ENCODE results near the gene GRK3. TPM values are rescaled to one million over a fixed set of nuclear protein-coding genes. Genes with fewer than 3 reads are reported as not detected.

GRK3 gene
- total and polyA plus RNA-seq, 4 experiments from 2014 or later = 0.11 to 3.2 (median 1.5) TPM

- ChIA-PET CTCF (ENCODE audit: partially characterized antibody) (no interaction called here), POLR2A (ENCODE audit: partially characterized antibody) (no interaction called here)
- no peak overlapping the region for H3K4me3 ChIP-seq (ENCODE audit: low read length in 2 of 2)
- H3K9me3 ChIP-seq (ENCODE audit: control insufficient read depth in 1 of 2, low read length in 2 of 2) = no peaks in the 10 kb centered on the region
- DNase-seq = no peak
- no peaks in the 10 kb centered on the region for H3K27me3 ChIP-seq (ENCODE audit: insufficient read depth, low read length)
- no peaks in the 10 kb centered on the region for H3K36me3 ChIP-seq (ENCODE audit: insufficient read depth, low read length)
- intact Hi-C loops (cut with micrococcal nuclease) = no loop called here
- Mint-ChIP-seq H3K4me3 (no peak overlapping the region), H3K9me3 (peaks cover 0 to 6% (median 0%) of the 10 kb centered on the region in 8 donors), H3K4me1 (no peaks in the 10 kb centered on the region), H3K36me3 (peaks cover 0 to 14% of the 10 kb centered on the region in 2 donors), H3K27me3 (peaks cover 0 to 2% of the 10 kb centered on the region in 2 donors), H3K27ac (no peak overlapping the region)
- no peaks in the 10 kb centered on the region for H3K4me1 ChIP-seq (ENCODE audit: insufficient read depth, low read length)
- no peak overlapping the region for H3K27ac ChIP-seq (ENCODE audit: low read depth, low read length)
Observed at GRCh38 chr22:25542720-25543402, 21.6 kb upstream of the GRK3 start.

GRCh38 chr22:25545146-25545545, 19.3 kb upstream of the GRK3 start:
- POLR2A ChIA-PET (ENCODE audit: partially characterized antibody) = no interaction called here
- intact Hi-C loops (cut with micrococcal nuclease) = no loop called here
- peaks cover 0 to 2% of the 10 kb centered on the region in 2 donors for H3K27me3 Mint-ChIP-seq

GRCh38 chr22:25545672-25546071, 18.8 kb upstream of the GRK3 start:
- ChIA-PET POLR2A (ENCODE audit: partially characterized antibody) (interaction anchor here (0.6 kb wide), 1 partner anchor 54 kb away, joined by 5 read pairs; no protein-coding TSS in a partner anchor), CTCF (ENCODE audit: partially characterized antibody) (interaction anchor here (1.4 kb wide), 1 partner anchor 21 kb away, joined by 3 read pairs; no protein-coding TSS in a partner anchor)
- intact Hi-C loops (cut with micrococcal nuclease) = no loop called here
- Mint-ChIP-seq H3K27me3 (peaks cover 0 to 2% of the 10 kb centered on the region in 2 donors), H3K4me1 (no peaks in the 10 kb centered on the region), H3K27ac (no peak overlapping the region), H3K4me3 (no peak overlapping the region), H3K36me3 (peaks cover 1 to 14% of the 10 kb centered on the region in 2 donors), H3K9me3 (peaks cover 0 to 6% (median 0%) of the 10 kb centered on the region in 8 donors)
- Histone ChIP-seq H3K36me3 (ENCODE audit: insufficient read depth, low read length) (no peaks in the 10 kb centered on the region), H3K4me3 (ENCODE audit: low read length in 2 of 2) (no peak overlapping the region), H3K4me1 (ENCODE audit: insufficient read depth, low read length) (no peaks in the 10 kb centered on the region), H3K9me3 (ENCODE audit: control insufficient read depth in 1 of 2, low read length in 2 of 2) (no peaks in the 10 kb centered on the region), H3K27me3 (ENCODE audit: insufficient read depth, low read length) (no peaks in the 10 kb centered on the region), H3K27ac (ENCODE audit: low read depth, low read length) (no peak overlapping the region)
- no peak for DNase-seq

More at GRCh38 chr22:25545146-25545545, 19.3 kb upstream of the GRK3 start:
- Mint-ChIP-seq H3K27ac (no peak overlapping the region), H3K36me3 (peaks cover 1 to 14% of the 10 kb centered on the region in 2 donors), H3K4me1 (no peaks in the 10 kb centered on the region), H3K4me3 (no peak overlapping the region), H3K9me3 (peaks cover 0 to 6% (median 0%) of the 10 kb centered on the region in 8 donors)
- no peaks in the 10 kb centered on the region for H3K9me3 ChIP-seq (ENCODE audit: control insufficient read depth in 1 of 2, low read length in 2 of 2)
- no peak overlapping the region for H3K27ac ChIP-seq (ENCODE audit: low read depth, low read length)
- CTCF ChIA-PET (ENCODE audit: partially characterized antibody) = interaction anchor here (1.4 kb wide), 1 partner anchor 20 kb away, joined by 3 read pairs; no protein-coding TSS in a partner anchor
- no peak for DNase-seq
- H3K36me3 ChIP-seq (ENCODE audit: insufficient read depth, low read length) = no peaks in the 10 kb centered on the region
- no peaks in the 10 kb centered on the region for H3K4me1 ChIP-seq (ENCODE audit: insufficient read depth, low read length)
- no peak overlapping the region for H3K4me3 ChIP-seq (ENCODE audit: low read length in 2 of 2)
- no peaks in the 10 kb centered on the region for H3K27me3 ChIP-seq (ENCODE audit: insufficient read depth, low read length)

GRCh38 chr22:25546242-25546641, 18.2 kb upstream of the GRK3 start:
- intact Hi-C loops (cut with micrococcal nuclease) = no loop called here

GRCh38 chr22:25546751-25547150, 17.7 kb upstream of the GRK3 start:
- no peak overlapping the region for H3K27ac ChIP-seq (ENCODE audit: low read depth, low read length)
- no peak for DNase-seq
- no peak overlapping the region for H3K4me3 ChIP-seq (ENCODE audit: low read length in 2 of 2)
- no peaks in the 10 kb centered on the region for H3K36me3 ChIP-seq (ENCODE audit: insufficient read depth, low read length)
- ChIA-PET CTCF (ENCODE audit: partially characterized antibody) (no interaction called here), POLR2A (ENCODE audit: partially characterized antibody) (no interaction called here)
- intact Hi-C loops (cut with micrococcal nuclease) = no loop called here
- Mint-ChIP-seq H3K36me3 (peaks cover 1 to 6% of the 10 kb centered on the region in 2 donors), H3K4me1 (no peaks in the 10 kb centered on the region), H3K27ac (no peak overlapping the region), H3K27me3 (peaks cover 0 to 2% of the 10 kb centered on the region in 2 donors), H3K9me3 (peaks cover 0 to 8% (median 0%) of the 10 kb centered on the region in 8 donors), H3K4me3 (no peak overlapping the region)
- H3K9me3 ChIP-seq (ENCODE audit: control insufficient read depth in 1 of 2, low read length in 2 of 2) = no peaks in the 10 kb centered on the region
- no peaks in the 10 kb centered on the region for H3K4me1 ChIP-seq (ENCODE audit: insufficient read depth, low read length)
- H3K27me3 ChIP-seq (ENCODE audit: insufficient read depth, low read length) = no peaks in the 10 kb centered on the region

More at GRCh38 chr22:25546242-25546641, 18.2 kb upstream of the GRK3 start:
- no peak for DNase-seq
- peaks cover 1 to 8% of the 10 kb centered on the region in 2 donors for H3K36me3 Mint-ChIP-seq
- Histone ChIP-seq H3K27ac (ENCODE audit: low read depth, low read length) (no peak overlapping the region), H3K9me3 (ENCODE audit: control insufficient read depth in 1 of 2, low read length in 2 of 2) (no peaks in the 10 kb centered on the region), H3K4me1 (ENCODE audit: insufficient read depth, low read length) (no peaks in the 10 kb centered on the region), H3K27me3 (ENCODE audit: insufficient read depth, low read length) (no peaks in the 10 kb centered on the region), H3K4me3 (ENCODE audit: low read length in 2 of 2) (no peak overlapping the region), H3K36me3 (ENCODE audit: insufficient read depth, low read length) (no peaks in the 10 kb centered on the region)
- peaks cover 0 to 8% (median 0%) of the 10 kb centered on the region in 8 donors for H3K9me3 Mint-ChIP-seq
- no peak overlapping the region for H3K27ac Mint-ChIP-seq
- POLR2A ChIA-PET (ENCODE audit: partially characterized antibody) = interaction anchor here (0.6 kb wide), 1 partner anchor 55 kb away, joined by 5 read pairs; no protein-coding TSS in a partner anchor
- H3K4me1 Mint-ChIP-seq = no peaks in the 10 kb centered on the region
- H3K4me3 Mint-ChIP-seq = no peak overlapping the region
- peaks cover 0 to 2% of the 10 kb centered on the region in 2 donors for H3K27me3 Mint-ChIP-seq
- CTCF ChIA-PET (ENCODE audit: partially characterized antibody) = interaction anchor here (1.4 kb wide), 1 partner anchor 21 kb away, joined by 3 read pairs; no protein-coding TSS in a partner anchor

- Histone ChIP-seq H3K4me1 (ENCODE audit: insufficient read depth, low read length) (no peaks in the 10 kb centered on the region), H3K27ac (ENCODE audit: low read depth, low read length) (no peak overlapping the region), H3K27me3 (ENCODE audit: insufficient read depth, low read length) (no peaks in the 10 kb centered on the region), H3K36me3 (ENCODE audit: insufficient read depth, low read length) (no peaks in the 10 kb centered on the region), H3K4me3 (ENCODE audit: low read length in 2 of 2) (no peak overlapping the region), H3K9me3 (ENCODE audit: control insufficient read depth in 1 of 2, low read length in 2 of 2) (no peaks in the 10 kb centered on the region)
- no peaks in the 10 kb centered on the region for H3K27me3 Mint-ChIP-seq
- H3K4me1 Mint-ChIP-seq = no peaks in the 10 kb centered on the region
- no peak for DNase-seq
- CTCF ChIA-PET (ENCODE audit: partially characterized antibody) = no interaction called here
- H3K9me3 Mint-ChIP-seq = peaks cover 0 to 2% (median 0%) of the 10 kb centered on the region in 8 donors
- H3K36me3 Mint-ChIP-seq = peaks cover 0 to 1% of the 10 kb centered on the region in 2 donors
- intact Hi-C loops (cut with micrococcal nuclease) = no loop called here
- POLR2A ChIA-PET (ENCODE audit: partially characterized antibody) = no interaction called here
- no peak overlapping the region for H3K4me3 Mint-ChIP-seq
- peak overlapping the region in 1 of 7 donors; percentile 0 for H3K27ac Mint-ChIP-seq
Observed at GRCh38 chr22:25548866-25549464, 15.5 kb upstream of the GRK3 start.

- Mint-ChIP-seq H3K4me3 (no peak overlapping the region), H3K27me3 (no peaks in the 10 kb centered on the region), H3K9me3 (peaks cover 0 to 2% (median 0%) of the 10 kb centered on the region in 8 donors), H3K27ac (no peak overlapping the region), H3K36me3 (peaks cover 0 to 1% of the 10 kb centered on the region in 2 donors), H3K4me1 (no peaks in the 10 kb centered on the region)
- no peak for DNase-seq
- no peak overlapping the region for H3K27ac ChIP-seq (ENCODE audit: low read depth, low read length)
- no peaks in the 10 kb centered on the region for H3K9me3 ChIP-seq (ENCODE audit: control insufficient read depth in 1 of 2, low read length in 2 of 2)
- no peak overlapping the region for H3K4me3 ChIP-seq (ENCODE audit: low read length in 2 of 2)
- no peaks in the 10 kb centered on the region for H3K4me1 ChIP-seq (ENCODE audit: insufficient read depth, low read length)
- H3K27me3 ChIP-seq (ENCODE audit: insufficient read depth, low read length) = no peaks in the 10 kb centered on the region
- ChIA-PET CTCF (ENCODE audit: partially characterized antibody) (no interaction called here), POLR2A (ENCODE audit: partially characterized antibody) (no interaction called here)
- intact Hi-C loops (cut with micrococcal nuclease) = no loop called here
- H3K36me3 ChIP-seq (ENCODE audit: insufficient read depth, low read length) = no peaks in the 10 kb centered on the region
Observed at GRCh38 chr22:25551396-25551795, 13.1 kb upstream of the GRK3 start.
